Ecto neural progenitor cell (in vitro differentiated cells): Measurements from ENCODE around the gene APOL6.

Experiments used
- DNase-seq: peaks from one replicate; pipeline ENCODE4 v3.0.0-alpha.2; 2018; ENCODE audit warnings: low spot score

The APOL6 gene, protein sequence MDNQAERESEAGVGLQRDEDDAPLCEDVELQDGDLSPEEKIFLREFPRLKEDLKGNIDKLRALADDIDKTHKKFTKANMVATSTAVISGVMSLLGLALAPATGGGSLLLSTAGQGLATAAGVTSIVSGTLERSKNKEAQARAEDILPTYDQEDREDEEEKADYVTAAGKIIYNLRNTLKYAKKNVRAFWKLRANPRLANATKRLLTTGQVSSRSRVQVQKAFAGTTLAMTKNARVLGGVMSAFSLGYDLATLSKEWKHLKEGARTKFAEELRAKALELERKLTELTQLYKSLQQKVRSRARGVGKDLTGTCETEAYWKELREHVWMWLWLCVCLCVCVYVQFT

DNA sequence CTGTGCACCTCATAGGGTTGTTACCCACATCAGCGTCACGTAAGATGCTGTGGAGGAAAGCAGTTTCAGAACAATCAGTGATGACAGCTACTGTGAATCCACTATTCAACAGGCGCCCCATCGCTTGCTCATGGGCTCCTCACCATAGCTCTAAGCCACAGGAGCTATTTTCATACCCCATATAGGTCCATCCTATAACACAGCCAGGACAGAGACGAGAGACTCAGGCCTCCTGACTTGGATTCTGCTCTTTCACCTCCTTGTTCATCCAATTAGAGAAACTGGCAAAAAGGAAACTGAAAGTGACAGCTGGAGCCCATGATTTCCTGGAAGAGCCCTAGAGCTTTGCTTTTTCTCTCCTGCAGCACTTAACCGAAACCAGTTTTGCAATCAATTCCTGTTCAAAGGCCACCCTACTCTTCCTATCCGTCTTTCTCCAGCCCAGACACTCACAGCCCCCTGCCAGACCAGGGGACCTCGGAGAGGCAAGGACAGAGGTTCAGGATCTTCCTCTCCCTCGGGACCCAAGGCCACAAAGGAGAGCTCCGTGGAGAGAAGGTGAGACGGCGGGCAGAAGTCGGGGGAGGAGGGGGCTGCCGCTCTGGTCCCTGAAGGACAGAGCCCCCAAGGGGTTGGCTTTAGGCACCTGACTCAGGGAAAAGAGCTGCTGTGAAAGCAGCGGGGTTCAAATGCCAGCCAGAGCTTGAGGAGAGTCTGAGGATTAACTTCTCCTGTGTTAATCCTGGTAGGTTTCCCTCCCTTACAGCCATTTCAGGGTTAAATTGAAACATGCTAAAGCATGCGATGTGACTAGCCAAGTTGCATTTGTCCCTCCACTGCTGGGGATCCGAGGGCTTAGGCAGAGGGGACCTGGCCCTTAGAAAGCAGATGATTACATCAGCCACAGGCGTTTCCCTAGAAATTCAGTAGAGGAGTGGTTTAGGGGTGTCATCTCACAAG is at the start of gene APOL6:
Gene APOL6 (plus strand): TSS at position 381 of the 960 bp plus-strand sequence. CDS start 7,980 bp downstream, outside the sequence.
- no peak for DNase-seq

DNA sequence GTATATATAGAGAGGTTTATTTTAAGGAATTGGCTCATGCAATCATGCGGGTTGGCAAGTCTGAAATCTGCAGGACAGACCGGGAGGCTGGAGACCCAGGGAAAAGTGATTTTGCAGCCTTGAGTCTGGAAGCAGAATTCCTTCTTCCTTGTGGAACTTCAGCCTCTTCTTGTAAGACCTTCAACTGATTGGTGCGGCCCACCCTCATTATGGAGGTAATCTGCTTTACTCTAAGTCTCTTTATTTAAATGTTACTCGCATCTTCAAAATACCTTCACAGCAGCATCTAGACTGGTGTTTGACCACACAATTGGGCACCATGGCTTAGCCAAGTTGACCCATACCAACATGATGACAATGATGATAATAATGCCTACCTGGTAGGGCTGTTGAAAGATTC is 48.9 kb upstream of the APOL6 start:
- DNase-seq: no peak

DNA sequence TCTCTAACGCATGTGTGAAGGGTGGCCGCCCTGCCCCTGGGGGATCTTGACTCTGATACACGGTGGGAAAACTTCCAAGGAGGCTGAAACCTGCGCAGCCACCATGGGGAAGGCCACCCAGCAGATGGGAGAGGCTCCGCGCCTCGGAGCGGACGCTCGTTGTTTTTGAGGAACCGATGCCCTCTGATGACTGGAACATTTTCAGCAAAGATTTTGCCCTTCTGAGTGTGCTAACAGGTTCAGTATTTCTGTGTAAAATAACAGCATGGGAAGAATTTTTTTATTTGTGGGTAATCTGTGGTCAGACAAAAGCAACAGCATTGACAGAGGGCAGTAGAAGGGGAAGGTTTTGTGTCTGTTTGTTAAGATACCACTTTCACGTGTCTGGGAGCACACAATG is 47.8 kb upstream of the APOL6 start:
- no peak for DNase-seq

DNA sequence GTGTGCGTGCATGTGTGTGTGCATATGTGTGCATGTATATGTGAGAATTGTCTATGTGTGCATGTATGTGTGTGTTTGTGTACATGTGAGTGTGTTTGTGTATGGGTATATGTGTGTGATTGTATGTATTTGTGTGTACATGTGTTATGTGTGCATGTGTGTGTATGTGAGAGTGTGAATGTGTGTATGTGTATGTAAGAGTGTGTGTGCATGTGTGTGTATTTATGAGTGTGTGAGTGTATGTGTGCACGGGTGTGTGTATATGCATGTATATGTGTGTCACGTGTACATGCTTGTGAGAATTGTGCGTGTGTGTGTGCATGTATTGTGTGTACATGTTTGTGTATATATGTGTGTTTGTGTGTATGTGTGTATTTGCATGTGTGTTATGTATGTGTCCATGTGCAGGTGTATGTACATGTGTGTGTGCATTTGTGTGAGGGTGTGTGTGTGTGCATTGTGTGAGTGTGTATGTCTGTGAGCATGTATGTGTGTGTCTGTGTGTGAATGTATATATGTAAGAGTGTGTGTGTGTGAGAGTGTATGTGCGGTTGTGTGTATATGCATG is 47.1 kb upstream of the APOL6 start:
- DNase-seq: no peak

DNA sequence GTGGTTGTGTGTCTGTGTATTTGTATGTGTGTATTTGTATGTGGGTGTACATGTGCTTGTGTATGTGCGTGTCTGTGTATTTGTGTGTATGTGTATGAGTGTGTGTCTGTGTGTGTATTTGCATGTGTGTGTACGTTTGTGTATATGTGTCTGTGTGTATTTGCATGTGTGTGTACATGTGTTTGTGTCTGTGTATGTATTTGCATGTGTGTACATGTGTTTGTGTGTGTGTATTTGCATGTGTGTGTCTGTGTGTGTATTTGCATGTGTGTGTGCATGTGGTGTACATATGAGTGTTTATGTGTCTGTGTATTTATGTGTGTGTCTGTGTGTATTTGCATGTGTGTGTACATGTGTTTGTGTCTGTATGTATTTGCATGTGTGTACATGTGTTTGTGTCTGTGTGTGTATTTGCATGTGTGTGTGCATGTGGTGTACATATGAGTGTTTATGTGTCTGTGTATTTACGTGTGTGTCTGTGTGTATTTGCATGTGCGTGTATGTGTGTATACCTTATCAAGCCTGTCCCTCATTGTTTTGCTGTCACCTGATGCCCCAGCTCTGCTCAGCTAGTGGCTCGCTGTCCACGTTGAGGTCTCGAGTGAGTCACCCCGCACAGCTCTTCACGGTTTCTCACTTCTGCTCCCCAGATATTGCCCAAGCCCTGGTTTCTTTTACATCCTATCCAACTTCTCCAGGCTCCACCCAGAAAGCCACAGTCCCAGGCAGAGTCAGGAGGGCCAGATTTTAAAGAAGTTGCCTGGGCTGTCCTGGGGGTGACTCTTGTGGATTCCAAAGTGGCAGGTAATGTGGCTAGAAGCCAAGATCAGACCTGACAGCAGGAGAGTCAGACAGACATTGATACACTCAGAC is 46.3 kb upstream of the APOL6 start:
- DNase-seq: no peak

DNA sequence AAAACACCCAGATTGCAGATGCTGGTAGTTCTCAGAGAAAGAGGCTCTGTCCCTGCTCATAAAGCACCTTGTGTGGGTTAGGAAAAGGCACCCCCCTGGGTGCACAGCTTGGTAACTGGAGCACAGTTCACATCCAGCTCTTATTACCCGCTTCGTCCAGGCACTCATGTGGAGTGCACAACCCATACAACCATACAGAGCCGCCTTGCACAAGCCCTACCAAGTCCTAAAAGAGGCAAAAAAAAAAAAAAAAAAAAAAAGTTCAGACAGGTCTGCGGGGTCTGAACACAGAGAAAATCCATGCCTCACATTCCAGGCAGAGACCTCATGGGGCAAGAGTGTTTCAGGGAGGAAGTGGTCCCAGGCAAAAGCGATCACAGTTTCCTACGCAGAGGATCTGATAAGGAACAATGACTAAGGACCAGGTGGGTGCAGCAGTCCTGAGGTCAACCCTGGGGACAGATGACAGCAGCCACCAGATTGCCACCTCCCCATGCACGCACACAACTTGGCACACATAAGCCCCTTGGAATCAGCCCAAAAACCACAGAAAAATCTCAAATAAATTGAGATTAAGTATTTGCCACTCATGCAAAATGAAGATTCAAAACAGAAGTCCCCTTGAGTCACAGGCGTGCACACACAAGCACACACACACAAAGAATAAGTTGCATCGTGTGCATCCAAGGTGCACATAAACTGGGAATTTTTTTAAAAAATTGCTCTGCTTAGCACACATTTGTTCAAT is 43.5 kb upstream of the APOL6 start:
- DNase-seq: no peak

DNA sequence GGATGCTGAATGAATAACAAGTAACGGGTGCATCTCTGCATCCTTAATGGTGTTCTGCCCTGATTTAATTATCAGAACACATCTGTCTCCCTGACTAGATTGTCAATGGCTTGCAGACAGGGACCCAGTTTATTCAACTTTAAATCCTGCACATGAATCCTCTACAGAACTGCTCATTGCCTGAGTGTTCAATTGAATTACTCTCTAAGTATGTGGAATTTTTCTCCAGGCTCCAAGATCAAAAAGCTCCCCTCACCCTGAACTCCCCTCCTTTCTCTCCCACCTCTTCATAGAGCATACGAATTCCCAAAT is 42.9 kb upstream of the APOL6 start:
- DNase-seq: no peak

DNA sequence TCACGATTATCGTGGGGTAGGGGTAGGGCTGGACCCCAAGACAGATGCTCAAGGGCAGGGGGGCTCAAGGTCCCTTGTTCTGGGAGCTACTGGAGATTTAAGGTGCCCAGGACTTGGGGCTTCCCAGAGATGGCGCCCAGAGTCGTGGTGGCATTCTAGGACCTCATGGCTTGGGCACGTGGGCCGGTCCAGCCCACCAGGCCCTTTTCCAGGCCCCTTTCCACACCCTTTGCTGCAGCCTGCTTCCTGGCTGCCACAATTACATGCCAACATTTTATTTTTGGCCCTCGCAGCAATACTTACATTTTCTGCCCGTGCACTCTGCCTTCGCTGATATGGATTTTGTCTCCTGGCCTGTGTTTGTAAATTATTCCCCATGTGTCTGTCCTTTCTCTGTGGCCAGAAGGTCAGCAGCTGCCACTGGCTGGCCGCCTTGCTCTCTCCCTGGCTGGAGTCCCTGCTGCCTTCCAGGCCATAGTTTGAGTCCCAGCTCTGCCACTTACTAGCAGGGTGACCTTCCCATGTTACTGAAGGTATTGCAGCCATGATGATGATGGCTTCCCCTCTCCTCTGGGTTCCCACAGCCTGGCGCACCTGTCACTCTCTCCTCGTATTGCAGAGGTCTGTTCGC is 42.3 kb upstream of the APOL6 start:
- DNase-seq: no peak

DNA sequence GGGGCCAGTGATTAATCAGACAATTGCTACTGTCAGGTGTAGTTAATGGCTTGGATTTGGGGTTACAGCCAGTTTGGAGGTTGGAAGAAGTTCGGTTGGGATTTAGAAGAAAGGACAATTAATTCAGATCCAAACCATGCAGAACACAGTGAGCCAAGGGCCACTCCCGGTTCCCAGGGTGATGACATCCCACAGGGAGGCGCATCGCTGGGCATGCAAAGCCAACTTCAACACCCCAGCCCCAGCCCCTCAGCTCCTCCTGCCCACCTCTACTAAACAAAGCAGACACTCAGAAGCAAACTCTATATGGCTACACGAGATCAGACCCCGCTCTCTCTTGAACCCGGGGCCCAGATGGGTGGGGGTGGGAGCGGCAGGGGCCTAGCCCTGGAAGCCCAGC is 41.3 kb upstream of the APOL6 start:
- DNase-seq: no peak

DNA sequence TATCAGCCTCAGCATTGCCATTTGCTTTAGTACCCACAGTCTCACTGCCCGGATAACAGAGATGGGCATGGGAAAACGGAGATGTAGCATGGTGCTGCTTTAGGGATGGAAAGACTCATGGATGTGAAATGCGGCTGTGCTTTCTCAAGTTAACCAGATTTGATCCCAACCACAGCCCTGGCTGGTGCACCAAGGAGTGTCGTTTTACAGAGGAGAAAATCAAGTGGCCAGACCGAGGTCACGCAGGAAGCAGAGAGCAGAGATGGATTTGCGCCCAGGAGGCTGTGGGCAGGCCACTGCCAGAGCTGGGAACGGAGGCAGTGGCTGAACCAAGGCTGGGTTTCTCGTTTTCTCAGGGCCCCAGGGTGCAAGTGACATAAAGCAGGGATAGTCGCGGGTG is 40.2 kb upstream of the APOL6 start:
- no peak for DNase-seq

DNA sequence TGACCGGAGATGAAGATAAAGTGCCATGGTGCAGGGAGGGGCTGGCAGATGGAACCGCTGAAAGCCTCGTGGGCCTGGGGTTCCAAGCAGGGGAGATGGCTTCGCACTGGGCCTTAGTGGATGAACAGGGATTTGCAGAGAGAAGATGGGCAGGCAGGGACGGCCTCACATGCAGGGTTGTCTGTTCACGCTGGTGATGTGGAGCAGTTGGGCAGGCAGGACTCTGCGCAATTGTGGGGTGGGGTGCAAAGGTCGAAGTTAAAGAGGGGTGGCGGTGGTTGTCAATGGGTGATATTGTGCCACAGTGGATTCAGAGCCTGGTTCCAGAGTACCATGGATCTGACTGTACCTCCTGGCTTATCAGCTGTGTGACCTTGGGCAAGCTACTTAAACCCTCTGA is 39.0 kb upstream of the APOL6 start:
- no peak for DNase-seq

DNA sequence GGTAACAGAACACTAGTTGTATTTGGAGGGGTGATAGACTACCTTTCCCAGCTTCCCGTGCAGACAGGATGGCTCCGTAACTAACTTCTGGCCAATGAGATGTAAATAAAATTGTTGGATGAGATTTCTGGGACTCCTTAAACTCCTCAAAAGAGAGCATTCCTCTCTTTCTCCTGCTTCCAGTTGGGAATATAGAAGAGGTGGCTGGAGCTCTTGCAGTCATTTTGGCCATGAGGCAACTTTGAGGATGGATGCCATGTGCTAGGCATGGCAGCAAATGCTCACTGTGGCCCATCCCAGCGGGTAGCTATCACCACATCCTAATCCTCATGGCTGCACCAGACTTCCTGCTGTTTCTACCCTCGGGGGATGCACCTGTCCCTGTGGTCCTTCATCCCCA is 38.5 kb upstream of the APOL6 start:
- no peak for DNase-seq

DNA sequence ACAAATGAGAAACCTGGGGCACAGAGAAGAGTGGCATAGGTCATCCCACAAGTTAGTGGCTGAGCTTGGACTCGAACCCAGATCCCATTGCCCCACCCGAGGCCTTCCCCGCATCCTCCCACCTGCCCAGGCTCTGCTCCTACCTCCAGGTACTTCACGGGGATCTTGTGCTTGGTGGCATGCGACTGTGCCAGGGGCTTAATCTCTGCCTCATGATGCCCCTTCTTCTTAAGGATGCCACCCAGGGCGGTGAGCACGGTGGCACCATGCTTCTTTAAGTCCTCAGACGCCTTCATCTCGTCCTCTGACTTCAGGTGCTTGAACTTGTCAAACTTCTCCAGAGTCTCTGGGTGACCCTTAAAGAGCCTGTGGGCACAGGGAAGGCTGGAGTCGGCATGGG is 37.5 kb upstream of the APOL6 start:
- DNase-seq: no peak

DNA sequence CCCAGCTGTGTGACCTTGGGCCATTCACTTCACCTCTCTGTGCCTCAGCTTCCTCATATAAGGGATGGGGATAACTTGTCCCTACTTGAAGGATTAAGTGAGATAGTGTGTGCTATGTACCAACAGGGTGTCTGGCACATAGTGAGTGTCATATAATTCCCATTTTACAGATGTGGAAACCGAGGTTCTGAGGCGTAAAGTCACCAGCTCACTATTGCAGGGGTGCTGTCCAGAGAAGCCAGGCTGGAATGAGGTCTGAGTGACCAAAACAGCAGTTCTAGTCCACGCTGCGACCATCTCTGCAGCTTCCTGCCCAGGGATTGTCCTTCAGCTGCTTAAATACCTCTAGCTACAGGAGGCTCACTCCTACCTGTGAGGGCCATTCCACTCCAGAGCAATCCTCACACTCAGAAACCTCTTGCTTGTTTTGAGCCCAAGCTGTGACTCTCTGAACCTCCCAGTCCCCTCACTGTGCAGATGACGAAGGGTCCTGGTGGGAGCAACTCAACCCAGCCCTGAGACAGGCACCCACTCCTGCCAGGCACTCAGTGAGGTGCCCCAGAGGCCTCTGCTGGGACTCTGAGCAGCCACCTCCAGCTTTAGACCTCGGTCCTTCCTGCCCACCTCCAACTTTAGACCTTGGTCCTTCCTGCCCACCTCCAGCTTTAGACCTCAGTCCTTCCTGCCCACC is 36.9 kb upstream of the APOL6 start:
- no peak for DNase-seq

DNA sequence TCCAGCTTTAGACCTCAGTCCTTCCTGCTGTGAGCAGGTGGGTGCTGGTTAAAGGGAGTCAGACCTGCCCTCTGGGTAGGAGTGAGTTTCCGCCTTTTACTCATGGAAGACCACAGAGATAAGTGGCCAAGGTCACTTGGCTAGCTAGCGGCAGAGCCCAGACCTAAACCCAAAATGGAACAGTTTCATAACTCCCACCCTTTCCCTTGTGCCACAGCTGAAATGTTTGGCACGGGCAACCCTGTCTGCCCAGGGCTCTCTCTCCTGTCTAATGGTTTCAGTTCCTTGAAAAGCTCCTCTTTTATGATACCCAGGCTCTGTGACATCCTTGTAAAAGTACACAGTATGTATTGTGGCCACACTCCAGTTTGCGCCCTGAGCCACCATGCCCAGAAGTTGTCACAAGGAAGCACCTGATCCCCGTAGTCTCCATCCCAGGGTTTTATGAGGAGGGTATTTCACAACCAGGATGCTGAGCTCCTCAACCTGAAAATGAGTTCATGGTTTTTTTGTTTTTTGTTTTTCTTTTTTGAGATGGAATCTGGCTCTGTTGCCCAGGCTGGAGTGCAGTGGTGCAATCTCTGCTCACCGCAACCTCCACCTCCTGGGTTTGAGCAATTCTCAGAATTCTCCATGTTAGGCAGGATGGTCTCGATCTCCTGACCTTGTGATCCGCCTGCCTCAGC is 36.2 kb upstream of the APOL6 start:
- DNase-seq: no peak

DNA sequence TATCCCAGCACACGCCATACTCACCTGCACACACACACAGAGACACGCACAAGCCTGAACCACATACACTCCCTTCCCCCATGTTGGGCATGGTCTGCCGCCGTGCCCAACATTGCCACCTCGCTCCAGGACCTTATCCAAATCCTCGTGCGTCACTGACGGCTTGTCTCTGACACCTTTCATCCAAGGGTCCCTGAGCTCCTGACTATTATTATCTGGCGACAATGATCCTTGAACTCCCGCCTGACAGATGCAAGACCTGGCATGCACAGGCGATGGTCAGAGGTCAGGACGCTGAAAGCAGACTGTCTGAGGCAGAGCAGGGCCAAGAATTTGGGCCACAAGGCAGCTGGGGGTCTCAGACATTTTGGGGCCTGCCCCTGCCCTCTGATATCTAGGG is 35.3 kb upstream of the APOL6 start:
- no peak for DNase-seq

DNA sequence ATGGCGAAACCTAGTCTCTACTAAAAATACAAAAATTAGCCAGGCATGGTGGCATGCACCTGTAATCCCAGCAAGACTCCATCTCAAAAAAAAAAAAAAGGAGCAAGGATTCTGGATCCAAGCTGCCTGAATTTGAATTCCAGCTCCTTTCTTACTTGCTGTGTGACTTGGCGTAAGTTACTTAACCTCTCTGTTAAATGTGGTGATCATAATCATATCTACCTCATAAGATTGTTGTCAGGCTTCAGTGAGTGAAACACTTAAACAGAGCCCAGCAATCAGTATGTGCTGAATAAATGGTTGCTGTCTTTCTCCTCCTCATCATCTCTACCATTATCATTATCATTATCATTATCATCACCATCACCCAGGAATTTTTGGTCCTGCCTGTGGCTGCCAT is 33.8 kb upstream of the APOL6 start:
- DNase-seq: no peak

DNA sequence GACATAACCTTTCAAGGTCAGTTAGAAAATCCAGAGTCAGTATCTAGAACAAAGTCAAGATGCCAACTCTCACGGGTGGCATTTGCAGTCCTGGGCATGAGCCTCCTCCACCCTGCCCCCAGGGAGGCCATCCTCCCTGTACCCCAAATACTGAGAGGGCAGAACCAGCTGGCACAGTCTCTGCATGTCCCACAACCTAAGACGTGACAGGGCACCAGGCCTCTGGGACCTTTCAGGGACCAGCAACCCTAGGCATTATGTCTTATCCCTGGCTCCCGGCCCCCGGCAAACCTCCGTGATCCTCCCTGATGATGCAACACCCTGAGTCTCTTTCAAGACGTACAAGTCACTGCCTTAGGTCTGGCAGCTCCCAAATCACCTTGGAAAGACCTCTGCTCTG is 33.1 kb upstream of the APOL6 start:
- no peak for DNase-seq

DNA sequence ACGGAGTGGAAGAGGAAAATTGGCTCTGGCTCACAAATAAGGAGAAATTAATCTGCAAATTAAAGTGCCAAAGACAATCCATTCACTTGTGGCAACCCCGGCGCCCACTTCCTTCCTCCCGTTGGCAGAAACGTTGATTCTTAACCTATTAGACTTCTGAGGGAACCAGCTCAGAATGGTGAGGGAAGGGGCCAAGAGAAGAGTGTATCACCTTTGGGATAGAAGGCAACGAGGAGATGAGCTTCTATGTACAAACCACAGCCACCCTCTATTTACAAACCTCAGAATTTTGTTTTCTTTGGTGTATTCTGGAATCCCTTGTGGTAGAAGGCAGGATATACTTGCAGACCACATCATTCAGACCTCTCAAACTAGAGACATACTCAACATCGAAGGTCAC is 32.2 kb upstream of the APOL6 start:
- DNase-seq: no peak
